ENCODE results near the gene CATSPER1. TPM values are rescaled to one million over a fixed set of nuclear protein-coding genes. Genes with fewer than 3 reads are reported as not detected.

Gene CATSPER1
- total RNA-seq, 1 donor from 2014 or later: not detected

DNA sequence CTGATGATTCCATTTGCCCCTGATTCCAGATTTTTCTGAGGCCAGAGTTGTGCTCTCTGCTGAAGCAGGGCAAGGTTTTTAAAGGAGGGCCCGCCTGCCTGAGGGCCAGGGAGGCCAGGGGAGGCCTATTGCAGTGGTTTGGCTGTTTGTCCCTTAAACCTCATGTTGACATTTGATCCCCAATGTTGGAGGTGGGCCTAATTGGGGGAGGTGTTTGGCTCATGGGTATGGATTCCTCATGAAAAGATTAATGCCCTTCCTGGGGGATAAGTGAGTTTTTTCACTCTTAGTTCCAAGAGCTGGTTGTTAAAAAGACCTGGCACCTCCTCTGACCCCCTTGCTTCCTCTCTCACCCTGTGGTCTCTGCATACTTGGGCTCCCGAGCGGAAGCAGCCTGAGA lies 13.5 kb upstream of the CATSPER1 start:
- peaks cover 3% of the 10 kb centered on the region for H3F3A ChIP-seq (ENCODE audit: low read depth)
- H2AFZ ChIP-seq (replicated peaks): no peak overlapping the region
- no peak for DNase-seq (ENCODE audit: low spot score)
- H3K27ac Mint-ChIP-seq: no peak overlapping the region
- H3K4me1 Mint-ChIP-seq: peaks cover 4% of the 10 kb centered on the region
- no peak overlapping the region for H3K27ac ChIP-seq
- peaks cover 2% of the 10 kb centered on the region for H3K4me1 ChIP-seq
- TF ChIP-seq CTCF (IDR thresholded peaks at IDR 0.05) (no peak), EZH2 (IDR thresholded peaks at IDR 0.05) (no peak), EZH2phosphoT487 (IDR thresholded peaks at IDR 0.05) (no peak)
- peaks cover 4% of the 10 kb centered on the region for H3K79me2 ChIP-seq (ENCODE audit: low read depth)
- no peaks in the 10 kb centered on the region for H4K20me1 ChIP-seq (ENCODE audit: low read depth)
- H3K4me3 ChIP-seq: no peak overlapping the region
- no peaks in the 10 kb centered on the region for H3K9me3 ChIP-seq (ENCODE audit: low read depth)
- no peak overlapping the region for H3K4me3 Mint-ChIP-seq
- H3K27me3 Mint-ChIP-seq (ENCODE audit: insufficient read depth, low read depth): peaks cover 4% of the 10 kb centered on the region
- H3K27me3 ChIP-seq: no peaks in the 10 kb centered on the region
- H3K4me2 ChIP-seq: no peak overlapping the region
- H3K9ac ChIP-seq: no peak overlapping the region
- H3K36me3 ChIP-seq: peaks cover 4% of the 10 kb centered on the region
- no peaks in the 10 kb centered on the region for H3K36me3 Mint-ChIP-seq
- H3K9me3 Mint-ChIP-seq: peaks cover 13% of the 10 kb centered on the region

DNA sequence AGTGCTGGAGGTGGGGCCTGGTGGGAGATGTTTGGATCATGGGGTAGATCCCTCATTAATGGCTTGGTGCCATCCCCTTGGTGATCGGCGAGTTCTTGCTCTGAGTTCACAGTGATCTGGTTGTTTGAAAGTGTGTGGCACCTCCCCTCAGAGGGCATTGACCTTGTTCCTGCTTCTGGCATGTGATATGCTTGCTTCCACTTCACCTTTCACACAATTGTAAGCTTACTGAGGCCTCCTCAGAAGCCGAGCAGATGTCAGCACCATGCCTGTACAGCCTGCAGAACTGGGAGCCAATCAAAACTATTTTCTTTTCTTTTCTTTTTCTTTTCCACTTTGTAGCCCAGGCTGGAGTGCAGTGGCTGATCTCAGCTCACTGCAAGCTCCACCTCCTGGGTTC lies 11.0 kb upstream of the CATSPER1 start:
- Histone ChIP-seq H3K4me2 (no peak overlapping the region), H3K4me3 (no peak overlapping the region), H3K4me1 (no peaks in the 10 kb centered on the region), H4K20me1 (ENCODE audit: low read depth) (no peaks in the 10 kb centered on the region), H2AFZ (replicated peaks) (no peak overlapping the region), H3K9me3 (ENCODE audit: low read depth) (no peaks in the 10 kb centered on the region), H3K9ac (no peak overlapping the region), H3F3A (ENCODE audit: low read depth) (no peaks in the 10 kb centered on the region), H3K79me2 (ENCODE audit: low read depth) (no peaks in the 10 kb centered on the region), H3K36me3 (no peaks in the 10 kb centered on the region), H3K27me3 (no peaks in the 10 kb centered on the region), H3K27ac (no peak overlapping the region)
- Mint-ChIP-seq H3K36me3 (no peaks in the 10 kb centered on the region), H3K4me1 (no peaks in the 10 kb centered on the region), H3K27me3 (ENCODE audit: insufficient read depth, low read depth) (peaks cover 7% of the 10 kb centered on the region), H3K4me3 (no peak overlapping the region), H3K27ac (no peak overlapping the region), H3K9me3 (peaks cover 12% of the 10 kb centered on the region)
- DNase-seq (ENCODE audit: low spot score): no peak
- TF ChIP-seq EZH2 (IDR thresholded peaks at IDR 0.05) (no peak), CTCF (IDR thresholded peaks at IDR 0.05) (no peak), EZH2phosphoT487 (IDR thresholded peaks at IDR 0.05) (no peak)

GRCh38 chr11:66036334-66036710 lies 10.0 kb upstream of the CATSPER1 start:
- no peaks in the 10 kb centered on the region for H3K9me3 ChIP-seq (ENCODE audit: low read depth)
- H3K27me3 ChIP-seq: no peaks in the 10 kb centered on the region
- H4K20me1 ChIP-seq (ENCODE audit: low read depth): no peaks in the 10 kb centered on the region
- peaks cover 12% of the 10 kb centered on the region for H3K9me3 Mint-ChIP-seq
- peaks cover 7% of the 10 kb centered on the region for H3K27me3 Mint-ChIP-seq (ENCODE audit: insufficient read depth, low read depth)
- H3K27ac Mint-ChIP-seq: no peak overlapping the region
- H3K36me3 Mint-ChIP-seq: no peaks in the 10 kb centered on the region
- no peak overlapping the region for H3K4me3 Mint-ChIP-seq
- no peaks in the 10 kb centered on the region for H3F3A ChIP-seq (ENCODE audit: low read depth)
- TF ChIP-seq EZH2phosphoT487 (IDR thresholded peaks at IDR 0.05): no peak
- TF ChIP-seq CTCF (IDR thresholded peaks at IDR 0.05): no peak
- TF ChIP-seq EZH2 (IDR thresholded peaks at IDR 0.05): no peak
- no peak overlapping the region for H3K4me2 ChIP-seq
- no peaks in the 10 kb centered on the region for H3K36me3 ChIP-seq
- no peak overlapping the region for H2AFZ ChIP-seq (replicated peaks)
- no peaks in the 10 kb centered on the region for H3K79me2 ChIP-seq (ENCODE audit: low read depth)
- H3K9ac ChIP-seq: no peak overlapping the region
- H3K27ac ChIP-seq: no peak overlapping the region
- DNase-seq (ENCODE audit: low spot score): no peak
- H3K4me1 Mint-ChIP-seq: no peaks in the 10 kb centered on the region
- no peaks in the 10 kb centered on the region for H3K4me1 ChIP-seq
- no peak overlapping the region for H3K4me3 ChIP-seq

All from neural progenitor cell (in vitro differentiated cells).